Naive thymus-derived CD8-positive, alpha-beta T cell (primary cell): ENCODE measurements around the gene TRERF1. TPM values are rescaled to one million over a fixed set of nuclear protein-coding genes. Genes with fewer than 3 reads are reported as not detected.

ENCODE experiments used
- ATAC-seq, 2 donors: fragments of 150-1000 bp; cut with Tn5 transposase in 1 of 2; sonication (Bioruptor Pico), chemical (Tn5 transposase) in 1 of 2; 1 replicate in 1 of 2; 2 replicates in 1 of 2; pipeline ENCODE4 v1.10.0; 2021; ENCODE audit warnings: mild to moderate bottlenecking in 2 of 2, moderate library complexity in 2 of 2
- POLR2A ChIA-PET: fragments of 350-600 bp; sonication (Branson Sonifier 250); formaldehyde crosslinking; loops from one replicate; lab custom pipeline; 2021; ENCODE audit warnings: antibody characterized with exemption; lab: Charles Lee
- DNase-seq, 10 donors: peaks; one replicate each; pipeline versions ENCODE4 v3.0.0 to v3.0.0-alpha.2; 2020 to 2022
- H3K27ac Mint-ChIP-seq, 10 donors: one replicate each; pipeline ENCODE4 v1.8.0; 2020 to 2022; ENCODE audit warnings: mild to moderate bottlenecking in 10 of 10, mixed read lengths in 10 of 10, moderate library complexity in 4 of 10, inconsistent platforms in 1 of 10
- H3K27me3 Mint-ChIP-seq, 5 donors: one replicate each; pipeline ENCODE4 v1.8.0; 2021 to 2022; ENCODE audit warnings: mixed read lengths in 5 of 5
- H3K36me3 Mint-ChIP-seq, 3 donors: one replicate each; pipeline ENCODE4 v1.8.0; 2020 to 2022; ENCODE audit warnings: mixed read lengths in 3 of 3, mild to moderate bottlenecking in 2 of 3, inconsistent platforms in 1 of 3
- H3K4me1 Mint-ChIP-seq, 4 donors: one replicate each; pipeline ENCODE4 v1.8.0; 2021 to 2022; ENCODE audit warnings: mixed read lengths in 4 of 4
- H3K4me3 Mint-ChIP-seq, 10 donors: one replicate each; pipeline ENCODE4 v1.8.0; 2020 to 2022; ENCODE audit warnings: mild to moderate bottlenecking in 10 of 10, mixed read lengths in 10 of 10, moderate library complexity in 6 of 10, inconsistent platforms in 1 of 10
- H3K9me3 Mint-ChIP-seq, 9 donors: one replicate each; pipeline ENCODE4 v1.8.0; 2020 to 2022; ENCODE audit warnings: mixed read lengths in 9 of 9, mild to moderate bottlenecking in 3 of 9, inconsistent platforms in 1 of 9, moderate library complexity in 1 of 9
- polyA plus RNA-seq, 3 donors: library from polyadenylated mRNA; unstranded; fragments of 300-500 nt; fragmentation: Illumina TruSeq; gene quantifications; one replicate each; pipeline ENCODE4 v1.2.3, GENCODE V29; 2021
- total RNA-seq, 8 experiments: library from RNA in 2 of 8; stranded (reverse) in 2 of 8; gene quantifications; one replicate each; pipeline ENCODE4 v1.2.3 and lab custom pipeline; 2021 to 2026

TRERF1 gene
- total and polyA plus RNA-seq, 5 experiments from 2014 or later, result 3.8 to 18.2 (median 7.1) TPM

- DNase-seq, result no peak
- Mint-ChIP-seq H3K36me3 (peaks cover 0 to 8% (median 7%) of the 10 kb centered on the region in 3 donors), H3K9me3 (no peaks in the 10 kb centered on the region), H3K4me3 (peak overlapping the region in 7 of 10 donors; percentile 7 to 78 (median 26)), H3K27me3 (no peaks in the 10 kb centered on the region), H3K4me1 (peaks cover 46 to 91% (median 87%) of the 10 kb centered on the region in 4 donors), H3K27ac (peak overlapping the region in 9 of 10 donors; percentile 29 to 93 (median 75))
- POLR2A ChIA-PET, result interaction anchor here (0.8 to 6.8 kb wide), 5 partner anchors 11 to 50 kb away, joined by 3 to 81 read pairs (median 10); partner anchors contain the start of gene TRERF1
- ATAC-seq, result peak; percentile 49 to 72
Measured at GRCh38 chr6:42402184-42402583, 49.5 kb downstream of the TRERF1 start.

- H3K27ac Mint-ChIP-seq, result peak overlapping the region in 7 of 10 donors; percentile 16 to 93 (median 47)
- POLR2A ChIA-PET, result interaction anchor here (3.3 to 6.8 kb wide), 2 partner anchors 11 to 50 kb away, joined by 18 to 81 read pairs; partner anchors contain the start of gene TRERF1
- no peak for ATAC-seq
- H3K27me3 Mint-ChIP-seq, result no peaks in the 10 kb centered on the region
- H3K9me3 Mint-ChIP-seq, result no peaks in the 10 kb centered on the region
- H3K4me1 Mint-ChIP-seq, result peaks cover 47 to 90% (median 87%) of the 10 kb centered on the region in 4 donors
- H3K4me3 Mint-ChIP-seq, result peak overlapping the region in 4 of 10 donors; percentile 13 to 30 (median 24)
- DNase-seq, result no peak
- peaks cover 0 to 8% (median 7%) of the 10 kb centered on the region in 3 donors for H3K36me3 Mint-ChIP-seq
Measured at GRCh38 chr6:42401613-42401951, 50.1 kb downstream of the TRERF1 start.

- H3K27me3 Mint-ChIP-seq, result no peaks in the 10 kb centered on the region
- DNase-seq, result no peak
- H3K36me3 Mint-ChIP-seq, result peaks cover 0 to 8% (median 7%) of the 10 kb centered on the region in 3 donors
- POLR2A ChIA-PET, result interaction anchor here (0.7 to 6.8 kb wide), 3 partner anchors 10 to 51 kb away, joined by 3 to 81 read pairs (median 18); partner anchors contain the start of gene TRERF1
- no peaks in the 10 kb centered on the region for H3K9me3 Mint-ChIP-seq
- peaks cover 43 to 88% (median 86%) of the 10 kb centered on the region in 4 donors for H3K4me1 Mint-ChIP-seq
- peak overlapping the region in 8 of 10 donors; percentile 25 to 93 (median 44) for H3K27ac Mint-ChIP-seq
- ATAC-seq, result no peak
- peak overlapping the region in 3 of 10 donors; percentile 13 to 30 (median 22) for H3K4me3 Mint-ChIP-seq
Measured at GRCh38 chr6:42400886-42401612, 50.7 kb downstream of the TRERF1 start.

GRCh38 chr6:42400061-42400760, 51.5 kb downstream of the TRERF1 start:
- H3K27ac Mint-ChIP-seq, result peak overlapping the region in 6 of 10 donors; percentile 13 to 93 (median 45)

GRCh38 chr6:42396720-42397119, 55.0 kb downstream of the TRERF1 start:
- peak; percentile 45 to 85 for ATAC-seq
- POLR2A ChIA-PET, result interaction anchor here (0.6 to 1.5 kb wide), 3 partner anchors 8 to 56 kb away, joined by 3 to 4 read pairs (median 3); no protein-coding TSS in a partner anchor
- H3K36me3 Mint-ChIP-seq, result peaks cover 0 to 10% (median 7%) of the 10 kb centered on the region in 3 donors
- DNase-seq, result peak in 6 of 10 donors; percentile 15 to 61 (median 32)
- H3K4me3 Mint-ChIP-seq, result peak overlapping the region in 7 of 10 donors; percentile 0 to 51 (median 8)
- peaks cover 48 to 95% (median 91%) of the 10 kb centered on the region in 4 donors for H3K4me1 Mint-ChIP-seq
- H3K27ac Mint-ChIP-seq, result peak overlapping the region; percentile 6 to 80 (median 56)
- H3K27me3 Mint-ChIP-seq, result no peaks in the 10 kb centered on the region
- no peaks in the 10 kb centered on the region for H3K9me3 Mint-ChIP-seq

More at GRCh38 chr6:42400061-42400760, 51.5 kb downstream of the TRERF1 start:
- ATAC-seq (no peak), DNase-seq (no peak)
- POLR2A ChIA-PET, result interaction anchor here (0.6 to 6.8 kb wide), 4 partner anchors 9 to 487 kb away, joined by 3 to 81 read pairs (median 10); partner anchors contain the start of gene TRERF1
- peaks cover 44 to 93% (median 91%) of the 10 kb centered on the region in 4 donors for H3K4me1 Mint-ChIP-seq
- H3K27me3 Mint-ChIP-seq, result no peaks in the 10 kb centered on the region
- H3K9me3 Mint-ChIP-seq, result no peaks in the 10 kb centered on the region
- H3K36me3 Mint-ChIP-seq, result peaks cover 0 to 8% (median 7%) of the 10 kb centered on the region in 3 donors
- no peak overlapping the region for H3K4me3 Mint-ChIP-seq

GRCh38 chr6:42394881-42395620, 56.7 kb downstream of the TRERF1 start:
- H3K4me3 Mint-ChIP-seq, result peak overlapping the region; percentile 55 to 84 (median 74)
- H3K9me3 Mint-ChIP-seq, result no peaks in the 10 kb centered on the region
- DNase-seq, result peak in 1 of 10 donors; percentile 4
- peaks cover 54 to 96% (median 91%) of the 10 kb centered on the region in 4 donors for H3K4me1 Mint-ChIP-seq
- H3K27me3 Mint-ChIP-seq, result no peaks in the 10 kb centered on the region
- H3K27ac Mint-ChIP-seq, result peak overlapping the region; percentile 77 to 100 (median 99)
- POLR2A ChIA-PET, result interaction anchor here (0.6 to 1.2 kb wide), 3 partner anchors 13 to 57 kb away, joined by 3 to 4 read pairs (median 3); partner anchors contain the start of gene TRERF1
- H3K36me3 Mint-ChIP-seq, result peaks cover 0 to 7% (median 7%) of the 10 kb centered on the region in 3 donors
- ATAC-seq, result no peak

- DNase-seq (no peak), ATAC-seq (no peak)
- peak overlapping the region; percentile 12 to 84 (median 68) for H3K4me3 Mint-ChIP-seq
- H3K36me3 Mint-ChIP-seq, result peaks cover 0 to 7% (median 4%) of the 10 kb centered on the region in 3 donors
- no peaks in the 10 kb centered on the region for H3K9me3 Mint-ChIP-seq
- POLR2A ChIA-PET, result interaction anchor here (9.1 kb wide), 1 partner anchor 58 kb away, joined by 199 read pairs; the partner anchor contains the start of gene TRERF1
- H3K4me1 Mint-ChIP-seq, result peaks cover 59 to 98% (median 94%) of the 10 kb centered on the region in 4 donors
- H3K27me3 Mint-ChIP-seq, result no peaks in the 10 kb centered on the region
- peak overlapping the region; percentile 77 to 100 (median 99) for H3K27ac Mint-ChIP-seq
Measured at GRCh38 chr6:42394151-42394550, 57.6 kb downstream of the TRERF1 start.

- peaks cover 59 to 99% (median 96%) of the 10 kb centered on the region in 4 donors for H3K4me1 Mint-ChIP-seq
- POLR2A ChIA-PET, result interaction anchor here (1.1 to 9.1 kb wide), 5 partner anchors 9 to 59 kb away, joined by 6 to 199 read pairs (median 81); partner anchors contain the start of gene TRERF1
- no peaks in the 10 kb centered on the region for H3K9me3 Mint-ChIP-seq
- DNase-seq, result no peak
- H3K27me3 Mint-ChIP-seq, result no peaks in the 10 kb centered on the region
- H3K27ac Mint-ChIP-seq, result peak overlapping the region; percentile 95 to 100 (median 99)
- peak overlapping the region in 8 of 10 donors; percentile 22 to 84 (median 72) for H3K4me3 Mint-ChIP-seq
- peaks cover 0 to 2% (median 1%) of the 10 kb centered on the region in 3 donors for H3K36me3 Mint-ChIP-seq
- no peak for ATAC-seq
Measured at GRCh38 chr6:42393339-42393738, 58.4 kb downstream of the TRERF1 start.

- POLR2A ChIA-PET, result interaction anchor here (0.7 to 9.1 kb wide), 10 partner anchors 9 to 498 kb away, joined by 3 to 199 read pairs (median 18); partner anchors contain the start of gene TRERF1
- H3K27me3 Mint-ChIP-seq, result no peaks in the 10 kb centered on the region
- peak overlapping the region in 9 of 10 donors; percentile 2 to 82 (median 60) for H3K4me3 Mint-ChIP-seq
- DNase-seq, result no peak
- peaks cover 56 to 100% (median 97%) of the 10 kb centered on the region in 4 donors for H3K4me1 Mint-ChIP-seq
- H3K9me3 Mint-ChIP-seq, result no peaks in the 10 kb centered on the region
- peaks cover 0 to 1% (median 0%) of the 10 kb centered on the region in 3 donors for H3K36me3 Mint-ChIP-seq
- no peak for ATAC-seq
- H3K27ac Mint-ChIP-seq, result peak overlapping the region; percentile 95 to 100 (median 99)
Measured at GRCh38 chr6:42392833-42393232, 58.9 kb downstream of the TRERF1 start.

GRCh38 chr6:42391441-42391840, 60.3 kb downstream of the TRERF1 start:
- no peak for ATAC-seq
- Mint-ChIP-seq H3K27me3 (no peaks in the 10 kb centered on the region), H3K36me3 (peaks cover 0 to 1% (median 0%) of the 10 kb centered on the region in 3 donors), H3K9me3 (no peaks in the 10 kb centered on the region), H3K4me3 (peak overlapping the region; percentile 48 to 91 (median 78)), H3K4me1 (peaks cover 54 to 99% (median 98%) of the 10 kb centered on the region in 4 donors), H3K27ac (peak overlapping the region; percentile 95 to 100 (median 99))
- DNase-seq, result no peak
- POLR2A ChIA-PET, result interaction anchor here (0.9 to 9.1 kb wide), 16 partner anchors 9 to 173 kb away, joined by 3 to 199 read pairs (median 10); partner anchors contain the start of genes TRERF1 and UBR2
